HG03575 (cell line): ENCODE results near the gene KIAA1549.
"Not testable (repeated sequence)": the region's sequence is repeated elsewhere in the genome, so short reads cannot be mapped to it uniquely, and the experiment has no call there.

ENCODE experiments used
- ATAC-seq: cut with Tn5 transposase; IDR thresholded peaks from one replicate; pipeline ENCODE4 v1.9.1; 2021; ENCODE audit not compliant: unreplicated experiment, insufficient number of reproducible peaks, low FRiP score; ENCODE audit errors: extremely low read depth

Gene KIAA1549

DNA sequence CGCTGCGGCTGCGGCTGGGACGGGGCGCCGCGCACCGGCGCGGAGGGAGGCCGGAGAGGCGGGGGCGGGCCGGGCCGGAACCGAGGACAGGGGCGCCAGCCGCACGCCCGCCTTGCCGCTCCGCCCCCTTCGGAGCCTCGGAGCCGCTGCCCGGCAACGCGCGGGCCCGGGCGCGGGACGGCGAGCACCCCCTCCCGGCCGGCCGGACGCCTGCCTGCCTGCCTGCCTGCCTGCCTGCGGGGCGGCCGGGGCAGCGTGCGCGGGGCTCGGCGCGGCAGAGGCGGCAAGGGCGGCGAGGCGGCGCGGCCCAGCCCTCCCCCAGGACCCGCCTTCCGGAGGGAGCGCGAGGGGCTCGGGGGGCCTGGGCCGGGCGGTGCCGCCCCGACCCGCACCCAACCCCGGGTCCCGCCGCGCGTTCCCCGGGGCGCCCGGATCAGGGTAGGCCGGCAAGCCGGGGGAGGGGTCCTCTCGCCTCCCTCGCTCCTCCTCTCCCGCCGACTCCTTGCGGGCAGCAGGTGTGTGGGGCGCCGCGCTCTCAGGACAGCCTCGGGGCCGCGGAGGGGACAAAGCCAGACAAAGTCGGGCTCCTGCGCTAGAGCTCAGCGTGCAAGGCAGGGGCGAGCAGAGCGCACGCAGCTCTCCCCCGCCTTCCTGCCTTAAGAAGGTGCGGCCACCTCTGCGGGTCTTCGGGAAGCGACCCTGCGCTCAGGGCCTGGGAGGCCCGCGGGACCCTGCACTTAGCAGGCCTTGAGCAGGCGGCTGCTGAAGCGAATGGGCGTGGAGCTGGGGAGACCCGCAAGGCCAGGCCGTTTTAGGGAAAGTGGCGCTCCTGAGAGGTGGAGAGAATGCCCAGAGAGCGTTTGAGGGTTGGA, at the start of gene KIAA1549:
KIAA1549 (minus strand) TSS at position 58 of the 872 bp plus-strand sequence. CDS start 120 bp downstream, outside the sequence.
- ATAC-seq, result no peak

DNA sequence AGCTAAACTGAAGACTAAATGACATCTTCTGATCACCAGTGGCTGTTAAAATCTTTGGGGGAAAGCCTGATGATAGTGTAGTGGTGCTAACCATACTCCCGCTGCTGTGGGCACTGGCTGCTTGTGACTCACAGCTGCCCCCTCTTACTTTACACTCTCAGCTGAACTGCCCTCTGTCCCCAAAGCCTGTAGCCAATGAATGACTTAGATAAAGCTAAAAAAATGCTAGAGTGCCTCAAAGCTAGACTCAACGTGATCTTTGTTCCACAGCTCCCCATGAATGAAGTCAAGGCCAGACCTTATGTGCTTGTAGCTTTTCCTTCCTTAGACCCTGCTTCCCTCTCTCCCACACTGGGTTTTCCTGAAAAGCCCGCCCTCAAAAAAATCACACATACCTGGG, 48.2 kb upstream of the KIAA1549 start:
- no peak for ATAC-seq

DNA sequence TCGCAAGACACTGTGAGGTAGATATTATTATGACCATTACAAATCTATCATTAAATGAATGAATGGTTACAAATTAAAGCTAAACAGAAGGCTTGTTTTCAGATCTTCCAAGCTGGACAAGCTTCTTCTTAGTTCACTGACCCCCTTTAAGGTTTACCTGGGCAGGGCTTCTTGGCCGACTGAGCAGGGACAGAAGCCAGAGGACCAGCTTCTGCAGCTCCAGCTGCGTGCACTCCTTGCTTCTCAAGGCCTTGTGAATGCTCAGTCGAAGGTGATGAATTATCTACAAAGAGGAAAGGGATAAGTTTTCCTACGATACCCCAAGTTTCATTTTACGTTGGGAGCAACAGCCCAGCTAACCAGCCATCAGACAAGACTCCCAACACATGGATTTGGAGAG, 45.4 kb upstream of the KIAA1549 start:
- no peak for ATAC-seq

DNA sequence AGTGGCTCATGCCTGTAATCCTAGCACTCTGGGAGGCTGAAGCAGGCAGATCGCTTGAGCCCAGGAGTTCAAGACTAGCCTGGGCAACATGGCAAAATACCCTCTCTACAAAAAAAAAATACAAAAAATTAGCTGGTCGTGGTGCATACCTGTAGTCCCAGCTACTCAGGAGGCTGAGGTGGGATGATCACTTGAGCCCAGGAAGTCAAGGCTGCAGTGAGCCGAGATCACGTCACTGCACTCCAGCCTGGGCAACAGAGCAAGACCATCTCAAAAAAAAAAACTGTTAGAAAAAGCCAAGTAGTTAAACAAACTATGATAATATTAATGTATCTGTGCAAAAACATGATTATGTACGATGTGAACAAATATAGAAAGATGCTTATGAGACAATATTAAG, 44.7 kb upstream of the KIAA1549 start:
- not testable (repeated sequence) for ATAC-seq

DNA sequence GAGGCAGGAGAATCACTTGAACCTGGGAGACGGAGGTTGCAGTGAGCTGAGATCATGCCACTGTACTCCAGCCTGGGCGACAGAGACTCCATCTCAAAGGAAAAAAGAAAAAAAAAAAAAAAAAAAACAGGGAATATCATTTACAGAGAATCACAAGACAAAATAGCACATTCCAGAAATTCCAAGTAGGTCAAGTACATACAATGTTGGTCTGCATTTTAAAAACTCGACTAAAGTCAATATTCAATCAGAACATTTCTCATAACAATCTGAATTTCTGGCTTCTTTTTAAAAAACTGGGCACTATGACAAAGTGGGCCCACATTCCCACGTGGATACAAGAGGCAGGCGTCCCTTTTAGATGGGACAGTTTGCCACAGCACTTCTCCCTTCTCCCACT, 41.9 kb upstream of the KIAA1549 start:
- no peak for ATAC-seq

GRCh38 chr7:139022286-139022685, 41.1 kb upstream of the KIAA1549 start:
- ATAC-seq, result no peak

- no peak for ATAC-seq
Measured at GRCh38 chr7:139018910-139019309, 37.7 kb upstream of the KIAA1549 start.

DNA sequence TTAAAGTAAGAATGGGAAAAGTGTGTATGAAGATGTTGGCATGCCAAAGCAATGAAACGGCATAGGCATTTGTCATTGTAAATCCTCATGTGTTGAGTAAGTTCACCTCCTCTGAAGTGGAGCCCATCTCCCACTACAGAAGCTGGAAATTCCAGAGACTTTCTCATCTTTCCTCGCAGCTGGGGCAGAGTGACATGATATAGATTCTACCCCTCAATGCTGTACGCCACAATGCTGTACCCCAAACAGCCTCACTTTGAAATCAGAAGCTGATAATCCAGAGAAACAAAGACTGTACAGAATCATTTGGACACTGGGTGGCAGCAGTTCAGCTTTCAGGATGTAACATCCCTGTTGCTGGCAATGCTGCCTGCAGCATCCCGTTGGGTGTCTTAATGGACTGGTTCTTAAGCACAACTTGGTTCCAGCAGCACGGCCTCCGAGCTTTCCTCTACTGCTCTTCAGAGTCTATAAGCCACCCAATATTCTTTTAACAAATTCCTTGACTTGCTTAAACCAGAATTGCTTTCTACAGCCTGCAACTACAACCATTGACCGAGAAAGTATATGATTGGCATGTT, 35.8 kb upstream of the KIAA1549 start:
- no peak for ATAC-seq

- no peak for ATAC-seq
Measured at GRCh38 chr7:139011373-139011772, 30.2 kb upstream of the KIAA1549 start.

DNA sequence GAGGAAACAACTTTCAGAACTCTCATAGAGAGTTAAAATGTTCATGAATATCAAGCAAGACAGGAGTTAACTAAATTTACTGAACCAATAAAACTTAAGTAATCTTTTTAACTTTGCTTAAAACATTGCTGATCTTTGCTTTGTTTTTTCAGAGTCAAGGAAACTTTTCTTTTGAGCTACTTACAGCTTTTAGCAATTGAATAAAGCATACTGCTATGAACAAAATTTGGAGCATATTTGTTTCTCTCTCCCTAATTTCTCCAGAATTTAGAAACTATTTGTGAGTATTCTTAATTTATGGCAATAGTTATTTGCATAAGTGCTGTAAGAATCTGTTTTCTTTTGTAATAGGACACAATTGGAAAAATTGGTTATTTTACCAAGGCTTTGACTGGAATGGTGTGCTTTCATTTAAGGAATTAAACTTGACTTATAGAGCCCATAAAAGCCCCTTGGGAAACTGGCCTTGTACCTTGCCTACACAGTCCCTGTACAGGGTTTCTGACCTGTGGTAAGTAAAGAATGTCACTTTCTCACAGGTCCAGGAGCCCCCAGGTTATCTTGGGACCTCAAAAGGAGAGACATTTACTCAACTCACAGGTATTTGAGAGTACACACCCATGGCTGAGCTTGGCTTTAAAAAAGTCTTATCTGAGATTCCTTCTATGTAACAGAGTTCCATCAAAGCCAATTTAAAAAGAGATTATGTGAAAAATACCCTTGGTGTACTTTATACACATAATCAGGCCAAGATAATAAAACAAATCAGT, 23.3 kb upstream of the KIAA1549 start:
- no peak for ATAC-seq

DNA sequence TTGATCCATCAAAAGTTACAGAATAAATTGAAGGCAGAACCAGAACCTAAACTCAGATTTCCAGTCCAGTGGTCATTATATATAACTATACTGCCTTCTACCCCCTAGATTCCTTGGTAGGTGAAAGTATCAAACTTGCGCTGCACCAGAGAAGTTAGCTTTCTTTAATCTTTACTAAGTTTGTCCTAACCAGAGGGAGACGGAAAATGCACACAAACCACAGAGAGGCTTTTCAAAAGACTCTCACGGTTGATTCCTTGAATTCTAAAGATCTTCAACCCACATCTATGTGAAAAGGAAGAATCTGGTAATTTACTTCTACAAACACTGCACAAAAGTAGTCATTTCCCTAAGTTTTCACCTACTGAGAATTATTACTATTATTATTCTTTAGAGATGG, 18.2 kb upstream of the KIAA1549 start:
- no peak for ATAC-seq

DNA sequence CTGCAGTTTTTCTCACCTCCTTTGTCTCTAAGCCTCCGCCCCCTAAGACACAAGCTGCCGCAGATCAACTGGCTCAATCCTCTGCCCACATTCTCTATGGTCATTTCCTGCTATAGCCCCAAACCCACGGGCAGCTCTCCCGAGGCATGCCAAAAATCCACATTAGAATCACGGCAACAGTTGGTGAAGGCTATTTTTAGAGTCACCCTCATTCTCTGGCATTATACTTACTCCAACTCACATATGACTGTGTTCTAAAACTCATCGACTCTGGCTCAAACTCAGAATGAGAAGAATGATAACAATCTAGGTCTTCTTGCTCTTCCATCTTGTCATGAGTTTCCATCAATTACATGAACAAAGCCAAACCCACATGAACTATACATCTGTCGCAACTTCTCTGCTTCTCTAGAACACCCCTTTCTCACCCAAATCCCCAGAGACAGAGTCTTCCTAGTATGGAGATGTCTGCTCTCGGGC, 10.9 kb upstream of the KIAA1549 start:
- ATAC-seq, result no peak

DNA sequence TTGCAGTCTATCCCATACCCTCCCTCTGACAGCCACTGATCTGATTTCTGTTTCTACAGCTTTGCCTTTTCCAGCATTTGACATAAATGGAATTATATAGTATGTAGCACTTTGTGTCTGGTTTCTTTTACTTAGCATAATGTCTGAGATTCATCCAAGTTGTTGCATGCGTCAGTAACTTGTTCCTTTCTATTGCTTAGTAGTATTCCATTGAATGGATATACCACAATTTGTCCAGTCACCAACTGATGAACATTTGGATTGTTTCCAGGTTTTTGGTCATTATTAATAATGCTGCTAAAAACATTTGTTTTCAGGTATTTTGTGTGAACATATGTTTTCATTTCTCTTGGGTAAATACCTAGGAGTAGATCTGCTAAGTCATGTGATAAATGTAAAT, 6.5 kb upstream of the KIAA1549 start:
- no peak for ATAC-seq

DNA sequence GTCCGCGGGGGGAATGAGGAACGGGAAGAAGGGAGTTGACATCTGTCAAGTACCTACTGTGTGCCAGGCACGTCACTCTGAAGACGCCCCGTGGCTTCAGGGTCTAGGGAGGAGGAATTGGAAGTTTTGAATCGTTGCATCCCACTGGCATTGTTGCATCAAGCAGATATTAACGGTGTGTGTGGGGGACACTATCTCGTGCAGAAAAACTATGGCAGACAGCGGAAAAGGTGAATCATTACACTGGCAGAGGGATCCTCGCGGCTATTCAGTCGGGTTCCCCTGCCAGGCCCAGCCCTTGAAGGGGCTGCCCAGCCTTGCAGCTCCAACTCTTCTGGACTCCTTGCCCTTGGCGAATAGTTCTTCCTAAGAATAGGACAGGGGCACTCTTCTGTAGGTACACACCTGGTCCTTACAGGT, 1.0 kb upstream of the KIAA1549 start:
- ATAC-seq, result no peak

DNA sequence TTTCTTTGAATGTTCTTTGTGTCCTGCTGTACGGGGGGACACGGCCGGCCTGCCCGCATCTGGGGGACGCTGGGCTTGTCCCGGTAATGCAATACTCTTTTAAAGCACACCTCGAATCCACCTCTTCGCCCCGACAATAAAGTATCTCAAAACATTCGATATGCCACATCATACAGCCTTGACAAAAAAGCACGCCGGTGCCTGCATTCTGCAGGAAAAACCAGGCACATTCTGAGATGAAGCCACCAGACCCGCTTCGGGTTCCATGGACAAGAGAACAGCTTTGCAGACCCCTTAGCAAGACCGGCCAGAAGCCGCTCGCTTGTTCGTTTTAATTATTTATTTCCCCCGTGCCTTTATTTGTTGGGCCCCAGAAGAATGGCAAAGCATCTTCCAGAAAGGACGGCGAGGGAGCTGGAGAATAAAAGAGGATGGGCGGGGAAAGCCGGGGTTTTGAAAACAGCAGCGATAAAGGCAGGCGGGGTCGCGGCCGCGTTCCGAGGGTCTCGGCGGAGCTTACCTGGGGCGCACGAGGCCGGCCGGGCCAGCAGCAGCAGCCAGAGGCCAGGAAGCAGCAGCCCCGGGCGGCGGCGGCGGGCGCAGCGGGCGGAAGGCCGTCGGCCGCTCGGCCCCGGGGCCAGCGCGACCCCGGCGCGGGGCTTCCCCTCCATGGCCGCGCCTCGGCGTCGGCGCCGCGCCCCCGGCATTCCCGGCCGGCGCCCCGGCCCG, 462 bp downstream of the KIAA1549 start:
- no peak for ATAC-seq

DNA sequence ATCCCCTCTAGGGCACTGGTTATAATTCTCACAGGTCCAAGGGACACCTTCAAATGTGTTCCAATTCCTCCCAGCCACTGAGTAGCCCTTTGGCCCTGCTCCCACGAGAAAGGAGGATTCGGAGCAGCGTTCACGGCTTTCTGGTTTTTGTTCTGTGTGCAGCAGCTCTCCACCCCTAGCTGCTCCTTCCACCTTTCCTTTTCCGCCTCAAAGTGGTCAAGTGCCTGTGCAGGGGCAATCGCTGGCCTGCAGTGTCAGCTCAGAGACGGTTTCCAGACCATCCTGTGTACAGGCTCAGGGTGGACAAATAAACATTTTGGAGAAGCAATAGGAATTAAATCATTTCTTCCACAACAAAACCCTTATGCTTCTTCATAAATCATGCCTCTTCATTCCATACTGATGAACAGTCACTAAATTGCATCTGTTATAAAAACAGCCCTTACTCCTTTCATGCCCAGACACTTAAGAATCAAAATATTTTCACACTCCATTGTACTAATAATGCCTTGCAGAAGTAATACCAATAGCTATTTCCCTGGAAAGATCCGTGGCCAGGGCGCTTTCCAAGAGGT, 1.1 kb downstream of the KIAA1549 start:
- ATAC-seq, result no peak

DNA sequence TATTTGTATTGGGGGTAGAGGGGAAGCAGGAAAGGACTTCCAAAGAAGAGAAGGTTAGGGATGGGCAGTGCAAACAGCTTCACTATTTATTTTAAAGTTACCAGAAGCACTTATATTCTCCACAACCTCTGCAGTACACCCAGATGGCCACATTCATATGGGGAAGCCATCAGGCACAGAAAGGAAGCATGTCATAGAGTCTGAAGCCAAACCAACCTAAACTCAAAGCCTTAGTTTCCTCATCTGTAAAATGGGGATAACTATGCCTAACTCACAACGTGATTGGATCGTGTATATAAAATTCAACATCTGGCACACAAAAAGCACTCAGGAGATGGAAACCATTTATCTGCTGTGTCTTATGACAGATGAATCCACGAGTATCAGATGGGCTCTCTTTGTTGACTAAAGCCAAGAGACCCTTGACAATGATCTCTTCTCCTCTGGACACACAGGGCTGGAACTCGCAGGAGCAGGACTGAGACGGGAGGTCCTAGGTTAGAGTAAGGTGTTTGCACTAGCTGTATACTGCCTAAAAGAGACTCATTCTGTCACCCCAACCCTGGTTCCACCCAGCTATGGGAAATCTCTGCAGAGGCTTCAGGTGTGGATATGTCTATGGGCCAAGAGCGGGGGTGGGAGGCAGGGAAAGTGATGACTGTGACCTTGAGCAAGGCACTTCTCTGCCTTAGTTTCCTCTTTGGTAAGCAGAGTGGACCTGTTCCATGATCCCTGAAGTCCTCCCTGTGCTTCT, 1.8 kb downstream of the KIAA1549 start:
- ATAC-seq, result no peak

GRCh38 chr7:138978541-138979184, 2.5 kb downstream of the KIAA1549 start:
- no peak for ATAC-seq
